ENCODE measurements around the gene GGACT.

The GGACT gene

GRCh38 chr13:100506600-100507422 lies 81.8 kb downstream of the GGACT start:
- Histone ChIP-seq H3K4me3 (ENCODE audit: low read depth, low read length, poor library complexity, severe bottlenecking) (no peak overlapping the region), H3K9me2 (ENCODE audit: low read depth, low read length) (no peaks in the 10 kb centered on the region), H3K36me3 (ENCODE audit: insufficient read depth, low read length) (no peaks in the 10 kb centered on the region), H3K79me2 (ENCODE audit: insufficient read depth, low read length) (no peaks in the 10 kb centered on the region), H3K27me3 (ENCODE audit: insufficient read depth, low read length) (no peaks in the 10 kb centered on the region; the same call in 1 of the 2 replicates), H3K4me1 (ENCODE audit: insufficient read depth, low read length, severe bottlenecking) (no peaks in the 10 kb centered on the region), H3K4me2 (ENCODE audit: low read length) (no peak overlapping the region), H3K9me3 (ENCODE audit: low read length) (no peaks in the 10 kb centered on the region), H2AFZ (ENCODE audit: low read length) (no peak overlapping the region), H3K27ac (ENCODE audit: low read depth, low read length, poor library complexity, severe bottlenecking) (no peak overlapping the region), H3F3A (ENCODE audit: insufficient read depth, low read length) (no peaks in the 10 kb centered on the region), H4K20me1 (ENCODE audit: insufficient read depth, low read length) (no peaks in the 10 kb centered on the region), H3K9ac (ENCODE audit: low read length) (no peak overlapping the region)
- TF ChIP-seq EZH2 (IDR thresholded peaks at IDR 0.05; ENCODE audit: borderline replicate concordance, low read length) (no peak), CTCF (IDR thresholded peaks at IDR 0.05; ENCODE audit: low read length) (no peak)

GRCh38 chr13:100506154-100506553 lies 82.4 kb downstream of the GGACT start:
- H3K36me3 ChIP-seq (ENCODE audit: insufficient read depth, low read length), result no peaks in the 10 kb centered on the region
- no peak overlapping the region for H3K9ac ChIP-seq (ENCODE audit: low read length)
- H3F3A ChIP-seq (ENCODE audit: insufficient read depth, low read length), result no peaks in the 10 kb centered on the region
- H3K9me2 ChIP-seq (ENCODE audit: low read depth, low read length), result no peaks in the 10 kb centered on the region
- no peaks in the 10 kb centered on the region for H4K20me1 ChIP-seq (ENCODE audit: insufficient read depth, low read length)
- no peak overlapping the region for H3K4me2 ChIP-seq (ENCODE audit: low read length)
- no peak overlapping the region for H3K4me3 ChIP-seq (ENCODE audit: low read depth, low read length, poor library complexity, severe bottlenecking)
- H3K9me3 ChIP-seq (ENCODE audit: low read length), result no peaks in the 10 kb centered on the region
- H2AFZ ChIP-seq (ENCODE audit: low read length), result no peak overlapping the region
- no peaks in the 10 kb centered on the region for H3K79me2 ChIP-seq (ENCODE audit: insufficient read depth, low read length)
- no peaks in the 10 kb centered on the region; the same call in 1 of the 2 replicates for H3K27me3 ChIP-seq (ENCODE audit: insufficient read depth, low read length)
- no peak overlapping the region for H3K27ac ChIP-seq (ENCODE audit: low read depth, low read length, poor library complexity, severe bottlenecking)
- H3K4me1 ChIP-seq (ENCODE audit: insufficient read depth, low read length, severe bottlenecking), result no peaks in the 10 kb centered on the region
- TF ChIP-seq EZH2 (IDR thresholded peaks at IDR 0.05; ENCODE audit: borderline replicate concordance, low read length) (no peak), CTCF (IDR thresholded peaks at IDR 0.05; ENCODE audit: low read length) (no peak)

GRCh38 chr13:100503622-100504021 lies 85.0 kb downstream of the GGACT start:
- H3K79me2 ChIP-seq (ENCODE audit: insufficient read depth, low read length), result no peaks in the 10 kb centered on the region
- H3K27ac ChIP-seq (ENCODE audit: low read depth, low read length, poor library complexity, severe bottlenecking), result no peak overlapping the region
- no peak overlapping the region for H3K9ac ChIP-seq (ENCODE audit: low read length)

More at GRCh38 chr13:100503622-100504021, 85.0 kb downstream of the GGACT start:
- Histone ChIP-seq H3K9me2 (ENCODE audit: low read depth, low read length) (no peaks in the 10 kb centered on the region), H2AFZ (ENCODE audit: low read length) (no peak overlapping the region), H3K36me3 (ENCODE audit: insufficient read depth, low read length) (no peaks in the 10 kb centered on the region), H3K27me3 (ENCODE audit: insufficient read depth, low read length) (peaks cover 9% of the 10 kb centered on the region; the same call in 1 of the 2 replicates), H4K20me1 (ENCODE audit: insufficient read depth, low read length) (no peaks in the 10 kb centered on the region), H3K4me1 (ENCODE audit: insufficient read depth, low read length, severe bottlenecking) (no peaks in the 10 kb centered on the region), H3F3A (ENCODE audit: insufficient read depth, low read length) (no peaks in the 10 kb centered on the region), H3K9me3 (ENCODE audit: low read length) (no peaks in the 10 kb centered on the region), H3K4me2 (ENCODE audit: low read length) (no peak overlapping the region), H3K4me3 (ENCODE audit: low read depth, low read length, poor library complexity, severe bottlenecking) (no peak overlapping the region)
- TF ChIP-seq CTCF (IDR thresholded peaks at IDR 0.05; ENCODE audit: low read length), result no peak
- TF ChIP-seq EZH2 (IDR thresholded peaks at IDR 0.05; ENCODE audit: borderline replicate concordance, low read length), result no peak
